ENCODE results near the gene MARVELD1.
A peak's percentile ranks its signal among the peaks of the same experiment; 100 is the strongest.

MARVELD1 gene

DNA sequence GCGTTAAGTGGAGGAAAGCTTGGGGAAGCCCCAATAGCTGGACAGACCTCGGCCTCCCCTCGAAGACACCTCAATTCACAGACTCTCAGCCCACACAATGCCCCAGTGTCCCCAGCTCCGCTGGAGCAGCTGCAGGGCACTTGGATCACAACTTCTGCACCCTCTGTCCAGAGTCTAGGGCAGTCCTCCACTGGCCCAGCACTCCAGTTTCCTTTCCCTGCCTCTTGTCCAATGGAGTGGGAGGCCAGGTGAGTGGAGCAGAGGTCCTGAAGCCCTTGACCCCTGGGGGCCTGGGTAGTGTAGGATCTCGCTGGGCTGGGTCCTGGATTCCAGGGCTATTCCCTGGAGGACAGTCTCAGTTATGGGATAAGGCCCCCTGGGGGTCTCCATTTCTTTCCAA lies 46.4 kb downstream of the MARVELD1 start:
- DNase-seq = no peak

GRCh38 chr10:97760461-97761257 lies 47.1 kb downstream of the MARVELD1 start:
- DNase-seq = no peak

GRCh38 chr10:97761331-97761865 lies 47.9 kb downstream of the MARVELD1 start:
- no peak for DNase-seq

DNA sequence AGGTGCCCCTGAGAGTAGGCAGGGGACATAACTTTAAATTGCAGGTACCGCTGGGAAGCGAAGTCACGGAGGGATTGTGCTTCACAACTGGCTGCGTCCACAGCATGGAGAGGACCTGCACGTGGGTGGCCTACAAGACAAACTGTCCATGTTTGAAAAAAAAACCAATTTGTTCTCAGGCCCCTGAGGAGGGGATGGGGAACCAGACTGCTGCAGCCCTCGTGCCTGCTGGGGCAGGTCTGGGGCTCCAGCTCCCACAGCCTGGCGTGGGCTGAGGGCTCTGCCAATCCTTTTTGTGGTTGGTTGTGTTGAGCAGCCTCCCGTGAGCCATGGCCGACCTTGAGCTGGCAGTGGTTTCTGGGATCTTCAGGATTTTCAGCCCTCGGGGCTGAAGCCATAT lies 48.5 kb downstream of the MARVELD1 start:
- no peak for DNase-seq

DNA sequence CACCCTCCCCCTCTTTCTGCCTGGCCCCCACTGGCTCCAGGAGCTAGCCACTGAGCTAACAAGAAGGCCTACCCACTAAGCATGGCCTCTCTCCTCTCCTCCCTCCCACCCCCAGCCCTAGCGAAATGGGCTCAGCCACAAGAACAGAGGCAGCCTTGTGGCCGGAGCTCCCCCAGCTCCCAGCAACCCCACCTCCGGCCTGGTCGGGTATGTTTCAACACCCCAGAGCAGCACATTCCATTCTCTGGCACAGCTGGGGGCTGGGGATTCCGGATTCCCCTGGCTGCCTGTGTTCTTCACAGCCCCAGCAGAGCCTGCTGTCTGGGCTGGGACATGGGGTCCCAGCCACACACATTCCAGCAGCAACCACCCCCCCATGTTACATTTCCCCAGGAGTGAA lies 49.3 kb downstream of the MARVELD1 start:
- no peak for DNase-seq

- DNase-seq = no peak
Observed at GRCh38 chr10:97763411-97763810, 49.9 kb downstream of the MARVELD1 start.

- DNase-seq = no peak
Observed at GRCh38 chr10:97763947-97764346, 50.4 kb downstream of the MARVELD1 start.

- no peak for DNase-seq
Observed at GRCh38 chr10:97764519-97764931, 51.0 kb downstream of the MARVELD1 start.

- DNase-seq = peak; percentile 41
Observed at GRCh38 chr10:97765201-97765600, 51.7 kb downstream of the MARVELD1 start.

- no peak for DNase-seq
Observed at GRCh38 chr10:97766106-97766810, 52.7 kb downstream of the MARVELD1 start.

- DNase-seq = no peak
Observed at GRCh38 chr10:97766996-97767924, 53.7 kb downstream of the MARVELD1 start.
